Uterus (tissue), 2 donors: ENCODE measurements around the gene ABCA5.

Source experiments
- POLR2A ChIP-seq, 2 donors: fragments of 450-650 bp; IDR thresholded peaks; one replicate each; pipeline ENCODE4 v1.6.1; 2016; ENCODE audit warnings: antibody characterized with exemption in 2 of 2, mild to moderate bottlenecking in 1 of 2, moderate library complexity in 1 of 2
- TF ChIP-seq, protein P1 (sequence below), 4 experiments: fragments of 200-600 bp in 2 of 4; fragments of 450-650 bp in 2 of 4; sonication (generic) in 2 of 4; IDR thresholded peaks; one replicate each; pipeline ENCODE4 v1.5.1; 2016 to 2019; ENCODE audit warnings: antibody characterized with exemption in 4 of 4, mild to moderate bottlenecking in 2 of 4, moderate library complexity in 1 of 4

GRCh38 chr17:69336996-69337395, 10.1 kb upstream of the ABCA5 start:
- TF ChIP-seq, protein P1, sequence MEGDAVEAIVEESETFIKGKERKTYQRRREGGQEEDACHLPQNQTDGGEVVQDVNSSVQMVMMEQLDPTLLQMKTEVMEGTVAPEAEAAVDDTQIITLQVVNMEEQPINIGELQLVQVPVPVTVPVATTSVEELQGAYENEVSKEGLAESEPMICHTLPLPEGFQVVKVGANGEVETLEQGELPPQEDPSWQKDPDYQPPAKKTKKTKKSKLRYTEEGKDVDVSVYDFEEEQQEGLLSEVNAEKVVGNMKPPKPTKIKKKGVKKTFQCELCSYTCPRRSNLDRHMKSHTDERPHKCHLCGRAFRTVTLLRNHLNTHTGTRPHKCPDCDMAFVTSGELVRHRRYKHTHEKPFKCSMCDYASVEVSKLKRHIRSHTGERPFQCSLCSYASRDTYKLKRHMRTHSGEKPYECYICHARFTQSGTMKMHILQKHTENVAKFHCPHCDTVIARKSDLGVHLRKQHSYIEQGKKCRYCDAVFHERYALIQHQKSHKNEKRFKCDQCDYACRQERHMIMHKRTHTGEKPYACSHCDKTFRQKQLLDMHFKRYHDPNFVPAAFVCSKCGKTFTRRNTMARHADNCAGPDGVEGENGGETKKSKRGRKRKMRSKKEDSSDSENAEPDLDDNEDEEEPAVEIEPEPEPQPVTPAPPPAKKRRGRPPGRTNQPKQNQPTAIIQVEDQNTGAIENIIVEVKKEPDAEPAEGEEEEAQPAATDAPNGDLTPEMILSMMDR (IDR thresholded peaks at IDR 0.05), result no peak
- no peak for TF ChIP-seq POLR2A (IDR thresholded peaks at IDR 0.05)
